CD1c-positive myeloid dendritic cell (primary cell): ENCODE results near the gene GRIN1.

Experiments used
- DNase-seq: peaks from one replicate; pipeline ENCODE4 v3.0.0-alpha.2; 2016; ENCODE audit errors: extremely low spot score

GRIN1 gene

GRCh38 chr9:137138722-137139467 is at the start of gene GRIN1:
TSS of gene GRIN1 (plus strand) at chr9:137139154. CDS start at chr9:137139487, 333 bp downstream.
- DNase-seq, result peak; percentile 47

- no peak for DNase-seq
Measured at GRCh38 chr9:137089232-137089947, 49.6 kb upstream of the GRIN1 start.

GRCh38 chr9:137095664-137096517 is 43.1 kb upstream of the GRIN1 start:
- peak; percentile 50 for DNase-seq

GRCh38 chr9:137096785-137097546 is 42.0 kb upstream of the GRIN1 start:
- DNase-seq, result no peak

- no peak for DNase-seq
Measured at GRCh38 chr9:137097761-137098462, 41.0 kb upstream of the GRIN1 start.

GRCh38 chr9:137099231-137099630 is 39.7 kb upstream of the GRIN1 start:
- no peak for DNase-seq

GRCh38 chr9:137103206-137103999 is 35.6 kb upstream of the GRIN1 start:
- no peak for DNase-seq

GRCh38 chr9:137105814-137106661 is 32.9 kb upstream of the GRIN1 start:
- no peak for DNase-seq

GRCh38 chr9:137106662-137107250 is 32.2 kb upstream of the GRIN1 start:
- no peak for DNase-seq

GRCh38 chr9:137107312-137107921 is 31.5 kb upstream of the GRIN1 start:
- no peak for DNase-seq

- no peak for DNase-seq
Measured at GRCh38 chr9:137107982-137108381, 31.0 kb upstream of the GRIN1 start.

- no peak for DNase-seq
Measured at GRCh38 chr9:137108608-137109249, 30.2 kb upstream of the GRIN1 start.

GRCh38 chr9:137109250-137110146 is 29.5 kb upstream of the GRIN1 start:
- no peak for DNase-seq

GRCh38 chr9:137110147-137110910 is 28.6 kb upstream of the GRIN1 start:
- no peak for DNase-seq

GRCh38 chr9:137110911-137111787 is 27.8 kb upstream of the GRIN1 start:
- DNase-seq, result no peak
